Activated CD4-positive, alpha-beta memory T cell treated with anti-CD3 and anti-CD28 coated beads, Interleukin-2, amount 10 ng/mL, durations not matched to agents 7 days and 5 days (primary cell): ENCODE data around the gene CCDC51. TPM values are rescaled to one million over a fixed set of nuclear protein-coding genes. Genes with fewer than 3 reads are reported as not detected.

ENCODE experiments used
- CTCF ChIA-PET: fragments of 350-600 bp; sonication (Branson Sonifier 250); formaldehyde crosslinking; loops from one replicate; lab custom pipeline; 2021; ENCODE audit warnings: antibody characterized with exemption, inconsistent platforms; lab: Charles Lee
- POLR2A ChIA-PET: fragments of 350-600 bp; sonication (Branson Sonifier 250); formaldehyde crosslinking; loops from one replicate; lab custom pipeline; 2021; ENCODE audit warnings: antibody characterized with exemption; lab: Charles Lee
- DNase-seq: peaks from one replicate; pipeline ENCODE4 v3.0.0-alpha.2; 2020
- H3K27ac Mint-ChIP-seq: one replicate; pipeline ENCODE4 v1.8.0; 2021; ENCODE audit warnings: mild to moderate bottlenecking, mixed read lengths
- H3K27me3 Mint-ChIP-seq: one replicate; pipeline ENCODE4 v1.8.0; 2021; ENCODE audit warnings: mixed read lengths
- H3K36me3 Mint-ChIP-seq: one replicate; pipeline ENCODE4 v1.8.0; 2021; ENCODE audit warnings: low read depth, mixed read lengths
- H3K4me1 Mint-ChIP-seq: one replicate; pipeline ENCODE4 v1.8.0; 2021; ENCODE audit warnings: mixed read lengths
- H3K4me3 Mint-ChIP-seq: one replicate; pipeline ENCODE4 v1.8.0; 2021; ENCODE audit warnings: mild to moderate bottlenecking, mixed read lengths
- H3K9me3 Mint-ChIP-seq: one replicate; pipeline ENCODE4 v1.8.0; 2021; ENCODE audit warnings: mixed read lengths
- total RNA-seq, 2 experiments: library from RNA; stranded (reverse); gene quantifications; one replicate each; pipeline ENCODE4 v1.2.3, GENCODE V29; 2021

CCDC51 gene
- total RNA-seq, 2 experiments from 2014 or later = 14.9 to 17.5 TPM

DNA sequence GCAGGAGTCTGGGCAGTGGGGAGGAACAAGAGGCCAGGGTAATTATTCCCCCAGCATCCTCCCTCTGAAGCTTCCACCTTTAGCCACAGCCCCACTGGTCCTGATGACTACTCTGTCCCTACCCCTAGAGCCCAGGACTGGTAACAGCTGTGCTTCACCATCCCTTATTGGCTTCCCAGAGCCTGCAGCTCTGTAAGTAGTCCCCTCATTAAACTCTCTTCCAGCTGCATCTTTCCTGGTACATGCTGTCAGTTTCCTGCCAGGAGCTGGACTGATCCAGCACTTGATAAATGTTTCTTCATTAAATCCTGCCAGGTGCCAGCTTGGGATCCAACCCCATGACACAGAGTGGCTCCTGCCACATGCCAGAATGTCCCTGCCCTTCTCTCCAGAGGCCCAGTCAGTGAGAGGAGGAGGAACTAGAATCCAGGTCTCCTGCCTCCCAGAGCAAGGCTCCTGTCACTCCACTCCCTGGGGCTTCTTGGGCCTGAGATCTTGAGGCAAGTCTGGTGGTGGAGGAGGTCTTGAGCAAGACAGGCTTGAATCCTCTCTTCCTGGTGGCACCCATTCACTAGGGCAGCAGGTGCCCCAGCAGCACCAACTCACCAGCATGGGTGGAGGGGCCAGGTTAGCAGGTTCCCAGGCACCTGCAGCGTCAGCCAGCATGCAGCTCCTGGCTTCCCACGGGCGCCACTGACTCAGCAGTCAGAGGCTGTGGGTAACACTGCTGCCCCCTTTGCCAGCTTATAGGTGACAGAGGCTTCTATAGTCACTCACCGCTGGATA, 40.3 kb downstream of the CCDC51 start:
- peak; percentile 15 for DNase-seq
- Mint-ChIP-seq H3K27ac (no peak overlapping the region), H3K36me3 (no peaks in the 10 kb centered on the region), H3K4me1 (peaks cover 2% of the 10 kb centered on the region), H3K9me3 (no peaks in the 10 kb centered on the region), H3K27me3 (peaks cover 10% of the 10 kb centered on the region), H3K4me3 (no peak overlapping the region)
- ChIA-PET POLR2A (interaction anchor here (1.3 to 2.3 kb wide), 3 partner anchors 9 to 41 kb away, joined by 4 to 13 read pairs (median 10); partner anchors contain the start of genes CCDC51 and TMA7), CTCF (interaction anchor here (1.0 to 12.4 kb wide), 21 partner anchors 8 to 340 kb away, joined by 3 to 261 read pairs (median 6); partner anchors contain the start of genes CCDC51, PFKFB4, SLC26A6 and TMA7)

GRCh38 chr3:48398701-48399386, 41.1 kb downstream of the CCDC51 start:
- peaks cover 2% of the 10 kb centered on the region for H3K4me1 Mint-ChIP-seq
- H3K27ac Mint-ChIP-seq = no peak overlapping the region
- no peaks in the 10 kb centered on the region for H3K36me3 Mint-ChIP-seq
- ChIA-PET CTCF (interaction anchor here (1.1 to 12.4 kb wide), 5 partner anchors 9 to 158 kb away, joined by 3 to 261 read pairs (median 58); partner anchors contain the start of genes CCDC51, PFKFB4 and TMA7), POLR2A (interaction anchor here (1.3 to 2.3 kb wide), 2 partner anchors 9 to 37 kb away, joined by 4 to 13 read pairs; no protein-coding TSS in a partner anchor)
- H3K9me3 Mint-ChIP-seq = no peaks in the 10 kb centered on the region
- H3K4me3 Mint-ChIP-seq = no peak overlapping the region
- H3K27me3 Mint-ChIP-seq = peaks cover 11% of the 10 kb centered on the region
- no peak for DNase-seq

DNA sequence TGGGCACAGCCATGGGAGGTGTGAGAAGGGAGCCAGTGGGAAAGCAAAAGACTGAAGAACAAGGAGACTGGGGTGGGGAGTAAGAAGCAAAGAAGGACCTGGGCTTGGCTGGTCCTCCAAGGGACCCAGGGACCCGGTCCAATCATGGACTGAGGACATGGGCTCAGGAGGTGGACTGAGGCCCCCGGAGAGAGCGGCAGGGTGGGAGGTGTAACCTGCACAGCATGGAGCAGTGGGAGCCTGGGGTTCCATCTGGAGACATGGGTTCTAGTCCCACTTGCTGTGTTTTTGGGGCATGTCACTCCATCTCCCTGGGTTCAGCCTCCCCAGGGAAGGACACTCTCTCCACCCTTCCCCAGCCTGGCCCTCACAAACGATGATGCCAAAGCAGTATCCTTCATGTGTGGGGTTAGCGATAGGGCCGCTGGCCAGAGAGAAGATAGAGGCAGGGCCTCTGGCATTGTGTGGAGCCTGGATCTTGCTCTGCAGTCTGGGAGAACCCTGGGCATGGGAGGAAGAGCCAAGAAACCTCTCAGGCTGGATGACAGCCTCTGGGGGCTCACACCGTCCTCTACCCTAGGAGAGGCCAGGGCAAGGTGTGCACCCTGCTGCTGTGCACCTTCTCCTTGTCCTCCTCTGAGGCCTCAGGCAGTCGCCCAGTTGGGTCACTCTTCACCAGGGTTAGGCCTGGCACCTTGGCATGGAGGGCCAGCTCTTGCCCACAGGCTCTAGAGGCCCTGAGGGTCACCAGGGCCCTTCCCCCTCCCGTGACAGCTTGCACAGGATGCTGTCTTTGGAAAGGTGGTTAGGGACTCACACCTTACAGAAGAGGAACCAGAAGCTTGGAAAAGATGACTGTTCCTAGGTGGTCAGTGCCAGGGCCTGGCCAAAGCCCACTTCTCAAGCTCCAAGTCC, 41.9 kb downstream of the CCDC51 start:
- Mint-ChIP-seq H3K27me3 (peaks cover 11% of the 10 kb centered on the region), H3K36me3 (no peaks in the 10 kb centered on the region), H3K4me1 (peaks cover 2% of the 10 kb centered on the region), H3K9me3 (no peaks in the 10 kb centered on the region), H3K4me3 (no peak overlapping the region), H3K27ac (no peak overlapping the region)
- DNase-seq = no peak
- ChIA-PET CTCF (interaction anchor here (12.4 kb wide), 1 partner anchor 37 kb away, joined by 261 read pairs; no protein-coding TSS in a partner anchor), POLR2A (no interaction called here)

DNA sequence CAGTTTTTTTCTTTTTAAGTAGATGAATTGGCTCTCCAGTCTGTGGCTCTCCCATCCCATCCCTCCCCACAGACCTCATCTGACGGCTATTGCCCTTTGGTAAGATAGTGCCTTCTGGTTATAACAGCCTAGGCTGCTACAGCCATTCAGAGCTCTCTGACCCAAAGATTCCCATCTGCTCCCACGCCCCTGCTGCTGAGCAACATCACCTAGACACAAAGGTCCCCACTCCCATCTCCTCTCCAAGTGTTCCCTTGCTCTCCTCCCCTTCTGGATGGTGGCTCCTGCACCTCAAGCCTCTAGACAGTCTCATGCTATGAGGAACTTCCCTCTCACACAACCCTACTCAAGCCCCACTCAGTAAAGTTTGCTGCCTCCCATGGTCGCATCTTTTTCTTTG, 44.2 kb downstream of the CCDC51 start:
- Mint-ChIP-seq H3K27me3 (peaks cover 13% of the 10 kb centered on the region), H3K36me3 (no peaks in the 10 kb centered on the region), H3K4me3 (no peak overlapping the region), H3K9me3 (no peaks in the 10 kb centered on the region), H3K4me1 (no peaks in the 10 kb centered on the region), H3K27ac (no peak overlapping the region)
- POLR2A ChIA-PET = no interaction called here
- CTCF ChIA-PET = interaction anchor here (0.9 kb wide), 1 partner anchor 40 kb away, joined by 4 read pairs; no protein-coding TSS in a partner anchor
- no peak for DNase-seq

GRCh38 chr3:48394391-48394790, 45.5 kb downstream of the CCDC51 start:
- POLR2A ChIA-PET = interaction anchor here (0.6 kb wide), 1 partner anchor 366 kb away, joined by 4 read pairs; no protein-coding TSS in a partner anchor
- no peaks in the 10 kb centered on the region for H3K9me3 Mint-ChIP-seq
- H3K27me3 Mint-ChIP-seq = peaks cover 16% of the 10 kb centered on the region
- H3K4me1 Mint-ChIP-seq = no peaks in the 10 kb centered on the region
- DNase-seq = no peak
- H3K4me3 Mint-ChIP-seq = no peak overlapping the region
- H3K27ac Mint-ChIP-seq = no peak overlapping the region
- CTCF ChIA-PET = interaction anchor here (1.2 kb wide), 1 partner anchor 41 kb away, joined by 4 read pairs; no protein-coding TSS in a partner anchor
- no peaks in the 10 kb centered on the region for H3K36me3 Mint-ChIP-seq

GRCh38 chr3:48388966-48389365, 51.0 kb downstream of the CCDC51 start:
- Mint-ChIP-seq H3K4me3 (no peak overlapping the region), H3K27ac (no peak overlapping the region), H3K36me3 (no peaks in the 10 kb centered on the region), H3K27me3 (peaks cover 43% of the 10 kb centered on the region), H3K9me3 (no peaks in the 10 kb centered on the region), H3K4me1 (no peaks in the 10 kb centered on the region)
- ChIA-PET POLR2A (no interaction called here), CTCF (interaction anchor here (1.0 kb wide), 1 partner anchor 12 kb away, joined by 3 read pairs; no protein-coding TSS in a partner anchor)
- no peak for DNase-seq

GRCh38 chr3:48387634-48388033, 52.3 kb downstream of the CCDC51 start:
- H3K36me3 Mint-ChIP-seq = no peaks in the 10 kb centered on the region
- H3K27me3 Mint-ChIP-seq = peaks cover 53% of the 10 kb centered on the region
- H3K9me3 Mint-ChIP-seq = no peaks in the 10 kb centered on the region
- H3K4me3 Mint-ChIP-seq = no peak overlapping the region
- H3K4me1 Mint-ChIP-seq = no peaks in the 10 kb centered on the region
- DNase-seq = no peak
- ChIA-PET POLR2A (no interaction called here), CTCF (interaction anchor here (0.8 to 1.5 kb wide), 2 partner anchors 9 to 48 kb away, joined by 3 to 5 read pairs; no protein-coding TSS in a partner anchor)
- H3K27ac Mint-ChIP-seq = no peak overlapping the region

Other genes with a start within 250 kb of the CCDC51 start
- gene CAMP, start 216.6 kb downstream of the CCDC51 start, total RNA-seq = not detected
- 10 to 100 TPM; 38.1 to 38.6 TPM for gene ZNF589, start 199.0 kb downstream of the CCDC51 start, total RNA-seq
- 10 to 100 TPM; 28.0 to 32.5 TPM for gene NME6, start 138.8 kb downstream of the CCDC51 start, total RNA-seq
- gene SPINK8, start 106.5 kb downstream of the CCDC51 start, total RNA-seq = not detected
- not detected for gene FBXW12, start 67.9 kb downstream of the CCDC51 start, total RNA-seq
- gene PLXNB1, start 10.0 kb downstream of the CCDC51 start, total RNA-seq = 1 to 10 TPM; 1.7 to 1.9 TPM
- 100 to 1,000 TPM; 240 to 241 TPM for gene TMA7, start 138 bp upstream of the CCDC51 start, total RNA-seq
- 10 to 100 TPM; 13.4 to 15.2 TPM for gene ATRIP, start 6.6 kb upstream of the CCDC51 start, total RNA-seq
- 100 to 1,000 TPM; 336 to 337 TPM for gene SHISA5, start 64.1 kb upstream of the CCDC51 start, total RNA-seq
- 10 to 100 TPM; 33.3 to 34.4 TPM for gene PFKFB4, start 116.7 kb upstream of the CCDC51 start, total RNA-seq
- gene UCN2, start 123.7 kb upstream of the CCDC51 start, total RNA-seq = not detected
- gene COL7A1, start 155.2 kb upstream of the CCDC51 start, total RNA-seq = 1 to 10 TPM in 1 of 2 experiments, under 1 TPM in 1; 0.40 to 1.4 TPM
- gene UQCRC1, start 169.5 kb upstream of the CCDC51 start, total RNA-seq = 100 to 1,000 TPM; 167 to 170 TPM
- gene TMEM89, start 181.7 kb upstream of the CCDC51 start, total RNA-seq = not detected
- gene SLC26A6, start 195.3 kb upstream of the CCDC51 start, total RNA-seq = 10 to 100 TPM; 55.4 to 56.0 TPM
- gene CELSR3, start 222.8 kb upstream of the CCDC51 start, total RNA-seq = 1 to 10 TPM; 7.2 to 8.0 TPM
- gene NCKIPSD, start 245.8 kb upstream of the CCDC51 start, total RNA-seq = 10 to 100 TPM; 33.4 to 37.2 TPM